Panc1 (cell line): ENCODE measurements around the gene PPARD.

Experiments used
- POLR2AphosphoS5 ChIP-seq: IDR thresholded peaks from 2 replicates; pipeline ENCODE4 v1.6.1; 2012; ENCODE audit warnings: mild to moderate bottlenecking, low read depth, low read length, moderate library complexity
- SIN3A ChIP-seq: IDR thresholded peaks from 2 replicates; pipeline ENCODE4 v1.6.1; 2012; ENCODE audit warnings: low read depth, mild to moderate bottlenecking, low read length, moderate library complexity, borderline replicate concordance; ENCODE audit not compliant: insufficient read depth
- TF ChIP-seq, protein P1 (sequence below): fragments of 450-650 bp; IDR thresholded peaks from 2 replicates; pipeline ENCODE4 v1.5.1; 2017; ENCODE audit warnings: mild to moderate bottlenecking

DNA sequence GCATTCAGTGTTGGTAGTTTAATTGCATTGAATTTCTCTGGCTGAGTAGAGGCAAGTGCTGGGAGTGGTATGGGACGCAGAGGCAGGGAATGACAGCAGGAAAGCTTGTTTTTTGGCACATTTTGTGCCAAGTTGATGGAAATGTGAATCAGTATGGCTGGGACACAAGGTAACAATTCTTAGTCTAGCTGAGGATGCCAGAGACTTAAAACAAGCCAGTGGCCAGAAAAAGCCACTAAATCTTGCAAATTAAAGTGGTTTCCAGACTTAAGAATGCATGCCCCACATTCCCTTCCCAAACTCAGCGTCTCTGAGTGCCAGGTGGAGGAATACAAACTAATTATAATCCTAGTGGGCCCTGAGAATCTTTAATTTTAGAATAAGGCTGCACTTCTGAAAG is 35.9 kb downstream of the PPARD start:
- TF ChIP-seq, protein P1, sequence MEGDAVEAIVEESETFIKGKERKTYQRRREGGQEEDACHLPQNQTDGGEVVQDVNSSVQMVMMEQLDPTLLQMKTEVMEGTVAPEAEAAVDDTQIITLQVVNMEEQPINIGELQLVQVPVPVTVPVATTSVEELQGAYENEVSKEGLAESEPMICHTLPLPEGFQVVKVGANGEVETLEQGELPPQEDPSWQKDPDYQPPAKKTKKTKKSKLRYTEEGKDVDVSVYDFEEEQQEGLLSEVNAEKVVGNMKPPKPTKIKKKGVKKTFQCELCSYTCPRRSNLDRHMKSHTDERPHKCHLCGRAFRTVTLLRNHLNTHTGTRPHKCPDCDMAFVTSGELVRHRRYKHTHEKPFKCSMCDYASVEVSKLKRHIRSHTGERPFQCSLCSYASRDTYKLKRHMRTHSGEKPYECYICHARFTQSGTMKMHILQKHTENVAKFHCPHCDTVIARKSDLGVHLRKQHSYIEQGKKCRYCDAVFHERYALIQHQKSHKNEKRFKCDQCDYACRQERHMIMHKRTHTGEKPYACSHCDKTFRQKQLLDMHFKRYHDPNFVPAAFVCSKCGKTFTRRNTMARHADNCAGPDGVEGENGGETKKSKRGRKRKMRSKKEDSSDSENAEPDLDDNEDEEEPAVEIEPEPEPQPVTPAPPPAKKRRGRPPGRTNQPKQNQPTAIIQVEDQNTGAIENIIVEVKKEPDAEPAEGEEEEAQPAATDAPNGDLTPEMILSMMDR: no peak
- TF ChIP-seq POLR2AphosphoS5 (no peak), SIN3A (no peak)
